Head of caudate nucleus (tissue), 42 donors: ENCODE data around the gene EPS8.

ENCODE experiments used
- DNase-seq, 42 donors: peaks; one replicate each; pipeline versions ENCODE4 v3.0.0 to v3.0.0-alpha.2; 2020 to 2021; ENCODE audit warnings: mixed read lengths in 7 of 42
- intact Hi-C: fragments of 100-400 bp; cut with DNase I; formaldehyde crosslinking; loops from one replicate; pipeline ENCODE4 v1.15.0; 2022

The EPS8 gene

DNA sequence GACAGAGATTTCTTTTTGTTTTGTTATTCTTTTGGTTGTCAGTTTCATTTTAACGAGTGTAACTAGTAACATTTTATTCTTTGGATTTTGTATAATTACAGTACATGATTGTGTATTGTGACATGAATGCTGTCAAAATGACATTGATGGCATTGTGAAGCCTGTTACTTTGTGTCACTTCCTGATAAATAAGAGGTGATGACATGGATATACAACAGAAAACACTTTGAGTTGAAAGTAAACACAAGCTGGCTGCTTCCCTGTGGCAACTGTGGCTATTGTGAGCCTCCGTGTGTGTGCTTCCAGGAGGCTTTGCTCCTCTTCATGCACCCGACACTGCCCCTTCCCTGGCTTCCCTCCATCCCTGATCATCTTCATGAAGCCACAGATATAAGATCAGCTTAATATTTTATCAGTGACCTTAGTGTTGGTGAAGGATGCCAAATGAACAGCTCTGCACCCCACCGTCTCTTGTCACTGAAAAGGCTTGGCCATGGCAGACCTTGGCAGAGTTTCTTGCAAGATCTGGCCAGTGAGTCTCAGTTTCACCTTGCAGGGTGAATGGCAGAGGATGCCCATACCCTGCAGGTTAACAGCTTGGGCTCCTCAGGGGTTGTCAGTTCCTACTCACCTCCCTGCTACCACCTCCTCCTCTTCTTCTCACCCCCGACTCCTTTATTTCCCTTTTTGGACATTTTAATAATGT, 191.9 kb downstream of the EPS8 start:
- DNase-seq: no peak

DNA sequence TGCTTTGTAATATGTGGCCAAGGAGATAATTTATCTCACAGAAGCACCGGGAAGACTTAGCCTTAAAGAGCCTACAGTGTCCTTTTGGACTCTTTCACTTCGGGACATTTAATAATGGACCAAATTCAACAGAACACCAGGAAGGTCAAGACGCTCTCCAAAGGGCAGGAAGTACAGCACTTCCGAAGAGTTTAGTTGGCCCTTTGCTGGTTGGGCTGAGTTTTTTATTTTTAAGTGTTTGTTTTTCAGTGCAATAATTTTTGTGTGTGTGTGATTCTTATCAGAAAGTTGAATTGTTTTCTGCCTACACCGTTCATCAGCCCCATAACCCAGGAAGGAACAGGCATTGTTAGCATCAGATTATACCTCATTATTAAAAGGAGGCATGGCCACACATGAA, 193.0 kb downstream of the EPS8 start:
- intact Hi-C loops: no loop called here
- no peak for DNase-seq

More for the DNA sequence above, 191.9 kb downstream of the EPS8 start:
- intact Hi-C loops: no loop called here

DNA sequence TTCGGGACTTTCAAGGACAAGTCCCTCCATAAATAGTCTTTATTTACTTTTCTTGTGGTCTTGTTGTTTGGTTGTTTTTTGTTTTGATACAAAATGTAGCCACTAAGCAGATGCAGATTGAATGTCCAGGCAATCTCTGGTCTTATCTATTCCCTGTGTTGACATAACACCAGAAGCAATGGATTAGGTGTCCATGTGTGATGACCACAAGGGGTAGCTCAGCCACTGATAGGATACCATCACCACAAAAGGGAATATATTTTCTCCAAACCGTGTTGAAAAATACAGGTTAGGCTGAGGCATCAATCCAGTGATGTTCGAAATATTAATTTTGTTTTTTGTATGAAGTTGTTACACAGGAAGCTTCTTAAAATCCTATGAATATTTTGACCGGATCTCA, 196.3 kb downstream of the EPS8 start:
- intact Hi-C loops: no loop called here
- no peak for DNase-seq

DNA sequence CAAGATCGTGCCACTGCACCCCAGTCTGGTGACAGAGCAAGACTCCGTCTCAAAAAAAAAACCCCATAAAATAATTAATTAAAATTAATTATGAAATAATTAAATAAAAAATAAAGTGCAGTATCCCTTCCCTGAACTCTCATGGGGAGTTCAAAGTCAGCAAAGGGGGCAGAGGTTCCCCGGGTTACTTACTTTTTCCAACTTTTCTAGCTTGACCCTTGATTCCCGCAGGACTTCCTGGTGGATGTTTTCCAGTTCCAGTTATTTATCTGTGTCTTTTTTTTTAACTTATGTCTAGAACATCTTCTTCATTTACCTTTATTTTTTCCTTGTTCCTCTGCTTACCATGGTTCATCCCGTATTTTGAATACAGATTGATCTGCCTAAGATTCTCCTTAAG, 197.4 kb downstream of the EPS8 start:
- no peak for DNase-seq
- intact Hi-C loops: loop anchor here (2.0 kb wide), 1 partner anchor 265 kb away; no protein-coding TSS in a partner anchor

DNA sequence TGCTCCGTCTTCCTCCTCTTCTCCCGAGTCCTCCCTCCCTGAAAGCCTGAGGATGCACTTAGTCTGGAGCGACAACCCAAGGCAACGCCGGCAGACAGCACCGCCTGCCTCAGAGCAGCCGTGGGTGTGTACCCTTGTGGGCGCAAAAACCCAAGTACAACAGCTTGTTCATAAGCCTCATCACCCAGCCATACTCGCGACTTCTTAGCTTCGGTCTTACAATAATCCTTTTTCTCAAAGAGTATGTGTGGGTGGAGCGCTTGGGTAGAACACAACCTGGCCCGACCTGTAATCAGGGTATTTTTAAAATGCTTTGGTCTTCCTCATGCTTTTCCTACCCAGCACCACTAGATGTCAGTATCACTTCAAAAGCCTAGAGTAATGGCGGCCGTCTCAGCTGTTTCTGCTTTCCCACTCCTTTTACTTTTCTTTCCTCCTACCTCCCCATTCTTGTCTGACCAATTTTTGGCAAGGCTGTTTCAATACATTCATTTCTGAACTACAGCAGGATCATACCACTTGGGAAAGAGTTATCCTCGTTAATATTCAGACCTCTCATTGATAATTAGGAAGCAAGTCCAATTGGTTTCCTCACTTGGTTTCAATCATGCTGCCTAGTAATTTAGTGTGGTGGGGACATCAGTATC, 198.9 kb downstream of the EPS8 start:
- intact Hi-C loops: loop anchor here (2.0 kb wide), 1 partner anchor 266 kb away; no protein-coding TSS in a partner anchor
- DNase-seq: peak; percentile 44 to 94 (median 80)

DNA sequence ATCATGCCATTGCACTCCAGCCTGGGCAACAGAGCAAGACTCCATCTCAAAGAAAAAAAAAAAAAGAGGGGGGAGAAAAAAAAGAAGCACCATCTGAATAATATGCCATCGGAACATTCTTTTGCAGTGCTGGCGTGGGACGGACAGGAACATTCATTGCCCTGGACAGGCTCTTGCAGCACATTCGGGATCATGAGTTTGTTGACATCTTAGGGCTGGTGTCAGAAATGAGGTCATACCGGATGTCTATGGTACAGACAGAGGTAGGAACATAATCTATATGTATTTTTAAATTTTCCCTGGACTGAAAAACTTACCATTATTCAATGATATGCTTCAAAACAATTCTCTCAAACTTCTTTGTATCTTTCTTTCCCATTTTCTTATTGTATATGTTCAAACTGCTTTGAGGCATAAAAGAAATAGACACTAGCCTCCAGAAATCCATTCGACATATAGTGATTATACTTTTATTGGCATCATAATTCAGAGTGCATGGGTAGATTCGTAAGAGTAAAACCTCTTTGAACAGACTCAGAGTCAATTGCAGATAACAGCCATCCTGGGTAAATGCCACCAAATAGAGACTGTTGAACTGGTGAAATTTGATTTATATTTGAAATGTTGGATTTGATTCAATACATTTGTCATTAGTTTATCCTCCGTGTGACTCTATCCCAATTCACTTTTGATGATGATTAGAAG, 199.7 kb downstream of the EPS8 start:
- no peak for DNase-seq
- intact Hi-C loops: loop anchor here (2.0 to 10.0 kb wide), 2 partner anchors 267 to 315 kb away; no protein-coding TSS in a partner anchor

DNA sequence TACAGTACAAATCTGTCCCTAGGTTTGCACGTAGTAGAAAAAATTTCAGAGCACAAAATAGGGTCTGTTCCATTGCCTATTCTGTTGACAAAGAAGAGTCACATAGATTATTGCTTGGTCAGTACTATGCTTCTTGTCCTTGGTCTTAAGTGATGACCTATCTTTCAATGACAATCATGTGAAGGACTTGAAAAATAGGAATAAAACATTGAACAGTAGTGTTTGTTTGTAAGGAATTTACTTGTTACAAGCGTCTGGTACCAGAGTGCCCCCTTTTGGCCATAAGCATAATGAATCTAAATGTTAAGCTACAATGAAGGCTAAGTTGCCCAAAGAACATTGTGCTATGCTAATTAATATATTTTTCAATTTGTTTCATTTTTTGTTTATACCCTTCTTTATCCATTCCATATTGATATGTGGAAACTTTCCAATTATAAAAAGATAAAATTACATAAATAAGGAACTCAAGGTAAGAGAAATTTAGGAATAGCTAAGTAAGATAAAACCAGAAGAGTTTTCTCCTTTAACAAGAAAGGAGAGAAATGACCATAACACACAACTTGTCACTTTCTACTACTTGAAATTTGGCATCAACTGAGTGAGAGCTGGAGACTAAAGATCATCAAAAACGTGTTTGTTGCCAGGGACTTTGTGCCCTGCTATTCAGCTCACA, 204.7 kb downstream of the EPS8 start:
- DNase-seq: peak in 21 of 42 donors; percentile 13 to 76 (median 49)
- intact Hi-C loops: loop anchor here (10.0 kb wide), 1 partner anchor 310 kb away; no protein-coding TSS in a partner anchor

DNA sequence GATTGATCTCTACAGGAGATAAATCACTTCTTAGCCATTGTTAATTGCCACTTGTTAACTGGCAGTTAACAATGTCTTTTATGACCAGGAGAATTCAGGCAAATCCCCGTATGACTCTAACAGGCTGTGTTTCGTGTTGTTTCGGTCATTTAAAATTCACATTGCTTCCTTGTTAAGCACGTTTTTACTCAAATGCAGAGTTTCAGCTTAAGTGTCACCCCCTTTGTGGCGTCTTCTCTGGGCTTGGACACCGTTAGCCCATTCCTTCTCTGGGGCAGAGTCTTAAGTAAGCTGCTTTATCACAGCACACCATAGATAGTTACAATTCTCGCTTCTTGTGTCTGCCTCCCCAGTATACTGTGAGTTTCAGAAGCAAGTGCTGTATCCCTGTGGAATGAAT, 205.4 kb downstream of the EPS8 start:
- intact Hi-C loops: loop anchor here (10.0 kb wide), 1 partner anchor 309 kb away; no protein-coding TSS in a partner anchor
- no peak for DNase-seq

DNA sequence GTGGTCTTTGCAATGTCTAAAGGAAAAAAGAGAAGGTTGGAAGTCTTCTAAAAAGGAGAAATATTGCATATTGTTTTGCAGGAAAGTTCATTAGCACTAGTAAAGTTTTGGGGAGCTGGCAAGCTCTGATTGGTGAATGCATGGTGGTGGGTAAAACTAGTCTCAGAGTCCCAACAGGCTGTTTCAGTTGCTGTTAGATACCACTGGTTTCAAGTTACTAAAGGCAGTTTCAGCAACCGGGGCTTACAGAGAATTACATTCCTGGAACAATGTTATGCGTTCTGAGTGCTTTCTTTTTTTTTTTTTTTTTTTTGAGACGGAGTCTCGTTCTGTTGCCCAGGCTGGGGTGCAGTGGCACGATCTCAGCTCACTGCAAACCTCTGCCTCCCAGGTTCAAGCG, 208.2 kb downstream of the EPS8 start:
- intact Hi-C loops: loop anchor here (10.0 kb wide), 1 partner anchor 306 kb away; no protein-coding TSS in a partner anchor
- DNase-seq: no peak

DNA sequence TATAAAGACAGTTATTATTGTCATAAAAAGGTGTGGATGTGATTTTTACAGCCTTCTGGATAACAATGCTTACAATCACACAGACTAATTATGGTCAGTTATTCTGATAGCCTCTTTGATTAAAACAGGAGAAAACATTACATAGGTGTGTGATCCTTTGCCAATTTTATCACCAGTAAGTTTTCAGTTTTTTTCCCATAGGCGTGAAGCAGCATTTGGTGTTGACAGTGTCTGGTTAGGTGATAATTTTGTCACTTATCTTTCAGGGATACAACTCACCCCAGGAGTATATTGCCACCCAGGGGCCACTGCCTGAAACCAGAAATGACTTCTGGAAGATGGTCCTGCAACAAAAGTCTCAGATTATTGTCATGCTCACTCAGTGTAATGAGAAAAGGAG, 208.8 kb downstream of the EPS8 start:
- DNase-seq: no peak
- intact Hi-C loops: loop anchor here (10.0 kb wide), 1 partner anchor 306 kb away; no protein-coding TSS in a partner anchor

DNA sequence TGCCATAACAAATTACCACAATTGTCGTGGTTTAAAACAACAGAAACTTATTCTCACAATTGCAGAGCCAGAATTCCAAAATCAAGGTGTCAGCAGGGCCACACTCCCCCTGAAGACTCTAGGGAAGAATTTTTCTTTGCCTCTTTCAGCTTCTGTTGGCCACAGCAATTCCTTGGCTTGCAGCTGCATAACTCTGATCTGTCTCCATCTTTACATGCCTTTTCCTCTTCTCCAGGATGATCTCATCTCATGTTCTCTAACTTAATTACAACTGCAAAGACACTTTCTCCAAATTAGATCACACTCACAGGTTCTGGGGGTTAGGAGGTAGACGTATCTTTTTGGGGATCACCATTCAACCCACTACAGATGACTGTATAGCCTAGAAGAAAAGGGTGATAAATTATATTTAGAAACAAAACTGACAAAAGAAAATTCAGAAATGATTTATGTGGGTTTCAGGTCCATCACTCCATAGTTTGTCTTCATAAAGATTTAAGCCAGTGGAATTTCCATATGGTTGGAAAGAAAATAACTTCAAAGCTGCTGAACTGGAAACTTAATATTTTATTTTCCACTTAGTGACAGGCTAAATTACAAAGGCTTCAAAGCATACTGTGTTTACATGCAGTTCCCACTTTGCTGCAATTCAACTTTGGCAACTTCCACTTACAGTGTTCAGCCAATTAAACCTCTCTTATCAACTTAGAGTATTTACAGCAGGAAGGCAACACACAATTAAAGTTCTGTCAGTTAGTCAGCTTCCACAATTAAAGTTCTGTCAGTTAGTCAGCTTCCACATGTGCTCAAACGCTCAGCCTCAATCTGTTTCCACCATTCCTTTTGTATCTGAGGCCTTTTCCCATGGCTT, 213.3 kb downstream of the EPS8 start:
- intact Hi-C loops: loop anchor here (5.0 kb wide), 1 partner anchor 39 kb away; no protein-coding TSS in a partner anchor

DNA sequence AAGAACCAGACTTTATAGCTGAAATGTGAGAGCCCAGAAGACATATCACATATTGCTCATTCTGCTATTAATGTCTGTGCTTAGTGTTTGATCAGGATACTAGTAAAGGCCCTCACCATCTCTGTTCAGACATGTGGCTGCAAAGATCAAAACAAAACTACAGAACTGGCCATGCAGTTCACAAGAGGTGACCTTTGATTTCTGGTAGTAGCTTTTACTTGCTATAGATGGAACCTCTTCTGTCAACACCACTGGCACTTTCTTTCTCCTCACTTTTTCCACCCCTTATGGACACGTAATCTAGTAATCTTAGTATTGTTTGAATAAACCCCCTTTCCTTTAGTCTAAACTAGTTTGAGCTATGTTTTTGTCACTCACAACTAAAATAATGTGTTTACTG, 214.8 kb downstream of the EPS8 start:
- intact Hi-C loops: no loop called here
- no peak for DNase-seq

More for the DNA sequence above, 213.3 kb downstream of the EPS8 start:
- no peak for DNase-seq
